A549 (cell line): Measurements from ENCODE around the gene ZNF354B. TPM values are rescaled to one million over a fixed set of nuclear protein-coding genes. Genes with fewer than 3 reads are reported as not detected.
"Not testable (repeated sequence)": the region's sequence is repeated elsewhere in the genome, so short reads cannot be mapped to it uniquely, and the experiment has no call there.

Experiments used
- ATAC-seq, 2 experiments: fragments of 200-7000 bp in 1 of 2; fragments of >200 bp in 1 of 2; cut with Nextera tagmentation in 1 of 2; cut with Tn5 transposase in 1 of 2; 3 replicates each; pipeline versions ENCODE4 v1.8.0 to v1.9.1; 2018 to 2020; ENCODE audit warnings: mild to moderate bottlenecking in 1 of 2, moderate library complexity in 1 of 2
- CTCF ChIA-PET: fragments of 300-600 bp; sonication (Branson Sonifier 250); formaldehyde crosslinking; extraction: SDS; loops from one replicate; lab custom pipeline; 2021; ENCODE audit warnings: antibody characterized with exemption, inconsistent platforms; lab: Yijun Ruan, JAX
- POLR2A ChIA-PET: fragments of 350-600 bp; formaldehyde crosslinking; extraction: SDS; loops from one replicate; lab custom pipeline; 2021; ENCODE audit warnings: antibody characterized with exemption, inconsistent platforms; lab: Yijun Ruan, JAX
- DNase-seq, 2 experiments: peaks; one replicate each; pipeline versions ENCODE4 v3.0.0 to v3.0.0-alpha.2; 2011 to 2016; ENCODE audit warnings: low read depth in 1 of 2, low spot score in 1 of 2
- FAIRE-seq: peaks from 2 replicates; lab custom pipeline; 2011; peaks lifted over from hg19 to GRCh38; lab: Jason Lieb, UNC
- H3K27ac ChIP-seq, 2 experiments: fragments of >200 bp; sonication (Bioruptor Twin); formaldehyde crosslinking; 3 replicates each; pipeline ENCODE4 v1.5.1; 2016 to 2017
- H3K4me1 ChIP-seq: fragments of >200 bp; sonication (Bioruptor Twin); formaldehyde crosslinking; 3 replicates; pipeline ENCODE4 v1.6.1; 2016
- H3K4me2 ChIP-seq: fragments of >200 bp; sonication (Bioruptor Twin); formaldehyde crosslinking; 3 replicates; pipeline ENCODE4 v1.6.1; 2016
- H3K4me3 ChIP-seq: fragments of >200 bp; sonication (Bioruptor Twin); formaldehyde crosslinking; 3 replicates; pipeline ENCODE4 v1.5.1; 2016
- H3K9me3 ChIP-seq: fragments of >200 bp; sonication (Bioruptor Twin); formaldehyde crosslinking; 3 replicates; pipeline ENCODE4 v1.6.1; 2016
- BCL3 ChIP-seq: fragments of >200 bp; sonication (Bioruptor Twin); formaldehyde crosslinking; IDR thresholded peaks from 3 replicates; pipeline ENCODE4 v1.6.1; 2016
- CBX8 ChIP-seq: fragments of 200-600 bp; sonication (generic); IDR thresholded peaks from 2 replicates; pipeline ENCODE4 v1.6.1; 2016
- CHD2 ChIP-seq: fragments of 150-350 bp; IDR thresholded peaks from 2 replicates; pipeline ENCODE4 v1.6.1; 2014; ENCODE audit warnings: low read length; ENCODE audit not compliant: partially characterized antibody
- E2F6 ChIP-seq: IDR thresholded peaks from 2 replicates; pipeline ENCODE4 v1.6.1; 2012; ENCODE audit warnings: low read depth, borderline replicate concordance
- EHF ChIP-seq: fragments of 250-450 bp; sonication (Bioruptor Pico); IDR thresholded peaks from 2 replicates; pipeline ENCODE4 v1.5.0; 2020; ENCODE audit warnings: mild to moderate bottlenecking
- FOSL2 ChIP-seq, 2 experiments: fragments of 450-650 bp in 1 of 2; fragments of >200 bp in 1 of 2; sonication (Bioruptor Twin) in 1 of 2; formaldehyde crosslinking; IDR thresholded peaks; 2 replicates each; pipeline versions ENCODE4 v1.5.0 to v1.6.1; 2016 to 2020; ENCODE audit warnings: mild to moderate bottlenecking in 1 of 2, moderate library complexity in 1 of 2
- HES2 ChIP-seq: fragments of >200 bp; sonication (Bioruptor Twin); formaldehyde crosslinking; IDR thresholded peaks from 2 replicates; pipeline ENCODE4 v1.6.1; 2016
- HMGXB4 ChIP-seq: fragments of 250-450 bp; sonication (Bioruptor Pico); IDR thresholded peaks from 2 replicates; pipeline ENCODE4 v1.5.0; 2021; ENCODE audit warnings: mild to moderate bottlenecking, moderate library complexity, borderline replicate concordance
- HOXB5 ChIP-seq: fragments of 250-450 bp; sonication (Bioruptor Pico); IDR thresholded peaks from 2 replicates; pipeline ENCODE4 v1.5.0; 2020; ENCODE audit warnings: mild to moderate bottlenecking, moderate library complexity
- JUNB ChIP-seq: fragments of >200 bp; sonication (Bioruptor Twin); formaldehyde crosslinking; IDR thresholded peaks from 2 replicates; pipeline ENCODE4 v1.6.1; 2016
- KDM1A ChIP-seq: fragments of 200-600 bp; sonication (generic); IDR thresholded peaks from 2 replicates; pipeline ENCODE4 v1.6.1; 2016; ENCODE audit warnings: low read depth, mild to moderate bottlenecking
- MAX ChIP-seq: IDR thresholded peaks from 2 replicates; pipeline ENCODE4 v1.6.1; 2012
- NPAS2 ChIP-seq: fragments of 250-450 bp; sonication (Bioruptor Pico); IDR thresholded peaks from 2 replicates; pipeline ENCODE4 v1.8.0; 2022; ENCODE audit warnings: mild to moderate bottlenecking, moderate library complexity, borderline replicate concordance
- NR3C1 ChIP-seq: fragments of >200 bp; sonication (Bioruptor Twin); formaldehyde crosslinking; IDR thresholded peaks from 3 replicates; pipeline ENCODE4 v1.6.1; 2017
- POLR2AphosphoS2 ChIP-seq: conservative IDR thresholded peaks from 2 replicates; pipeline ENCODE4 v1.6.1; 2012; ENCODE audit warnings: low read length, improper control_type of control experiment, inconsistent platforms
- RAD21 ChIP-seq, 2 experiments: fragments of >200 bp in 1 of 2; sonication (Bioruptor Twin) in 1 of 2; formaldehyde crosslinking in 1 of 2; IDR thresholded peaks in 1 of 2; conservative IDR thresholded peaks in 1 of 2; 2 replicates in 1 of 2; 3 replicates in 1 of 2; pipeline ENCODE4 v1.6.1; 2012 to 2018; ENCODE audit warnings: inconsistent platforms in 1 of 2
- RCOR1 ChIP-seq: fragments of 150-350 bp; IDR thresholded peaks from 2 replicates; pipeline ENCODE4 v1.6.1; 2014; ENCODE audit warnings: antibody characterized with exemption, low read length, low read depth
- REST ChIP-seq: fragments of 200-600 bp; sonication (generic); IDR thresholded peaks from 2 replicates; pipeline ENCODE4 v1.6.1; 2016; ENCODE audit warnings: antibody characterized with exemption, mild to moderate bottlenecking, moderate library complexity
- RFX5 ChIP-seq: fragments of 450-650 bp; IDR thresholded peaks from 2 replicates; pipeline ENCODE4 v1.7.1; 2014; ENCODE audit warnings: antibody characterized with exemption, mild to moderate bottlenecking, moderate library complexity
- RNF2 ChIP-seq: fragments of 200-600 bp; sonication (generic); IDR thresholded peaks from 2 replicates; pipeline ENCODE4 v1.6.1; 2016; ENCODE audit warnings: low read depth, mild to moderate bottlenecking, antibody characterized with exemption, moderate library complexity, borderline replicate concordance
- TFCP2L1 ChIP-seq: fragments of 250-450 bp; sonication (Bioruptor Pico); IDR thresholded peaks from 2 replicates; pipeline ENCODE4 v1.5.0; 2021; ENCODE audit warnings: mild to moderate bottlenecking
- USF2 ChIP-seq: fragments of 450-650 bp; IDR thresholded peaks from 2 replicates; pipeline ENCODE4 v1.6.1; 2014; ENCODE audit warnings: antibody characterized with exemption
- ZC3H11A ChIP-seq: fragments of 450-650 bp; IDR thresholded peaks from 2 replicates; pipeline ENCODE4 v1.6.1; 2014; ENCODE audit warnings: antibody characterized with exemption, mild to moderate bottlenecking
- ZFP36 ChIP-seq: fragments of 450-650 bp; IDR thresholded peaks from 2 replicates; pipeline ENCODE4 v1.6.1; 2014; ENCODE audit warnings: borderline replicate concordance; ENCODE audit not compliant: partially characterized antibody
- ZSCAN20 ChIP-seq: fragments of 250-450 bp; sonication (Bioruptor Pico); IDR thresholded peaks from 2 replicates; pipeline ENCODE4 v1.8.0; 2022; ENCODE audit warnings: mild to moderate bottlenecking, moderate library complexity
- whole genome bisulfite sequencing: methylation state at CpG from one replicate; pipeline ENCODE4 v1.1.6; 2017; ENCODE audit errors: missing lambda C conversion rate; 5-methylcytosine and 5-hydroxymethylcytosine counted together
- polyA plus RNA-seq, 4 experiments: library from polyadenylated mRNA; depleted of rRNA in 3 of 4; stranded (reverse); fragments of >200 nt; fragmentation: RNase III in 1 of 4; extraction: RNeasy Plus Mini Kit Qiagen cat#74134 plus additional on column Dnase treatment in 1 of 4; gene quantifications; 2 replicates in 3 of 4; 3 replicates in 1 of 4; pipeline ENCODE4 v1.2.3, GENCODE V29; 2011 to 2017

Gene ZNF354B
- polyA plus RNA-seq, 2 of the 4 experiments (the other 2 are of a cell fraction), result 7.5 to 10.3 TPM

- WGBS, result 19% methylated on average over 5 of the region's 5 CpGs
- no peak for FAIRE-seq
- CTCF ChIA-PET, result interaction anchor here (0.6 kb wide), 1 partner anchor 17 kb away, joined by 3 read pairs; no protein-coding TSS in a partner anchor
- no peak for TF ChIP-seq BCL3
- no peak for TF ChIP-seq RAD21 (conservative IDR thresholded peaks at IDR 0.05 in 1 of 2, IDR thresholded peaks at IDR 0.05 in 1 of 2)
- TF ChIP-seq HOXB5 (CRISPR knock-in tag), result no peak
- no peak for TF ChIP-seq ZC3H11A
- no peak for TF ChIP-seq HMGXB4 (CRISPR knock-in tag)
- TF ChIP-seq ZFP36, result no peak
- TF ChIP-seq MAX, result no peak
- no peak for TF ChIP-seq EHF (CRISPR knock-in tag)
- TF ChIP-seq NPAS2 (CRISPR knock-in tag), result no peak
- TF ChIP-seq JUNB, result no peak
- TF ChIP-seq KDM1A, result no peak
- TF ChIP-seq RFX5, result no peak
- TF ChIP-seq, all 56 proteins: peak for 0
- H3K4me1 ChIP-seq, result no peaks in the 10 kb centered on the region
- no peak for ATAC-seq
- no peak overlapping the region for H3K27ac ChIP-seq
- no peak overlapping the region for H3K4me2 ChIP-seq
- H3K9me3 ChIP-seq, result peaks cover 41% of the 10 kb centered on the region
- H3K4me3 ChIP-seq, result no peak overlapping the region
- POLR2A ChIA-PET, result no interaction called here
- DNase-seq, result no peak
Observed at GRCh38 chr5:178854284-178854683, 5.5 kb upstream of the ZNF354B start.

- ATAC-seq, result peak; percentile 23 to 32; a peak in 4 of 6 replicates
- Histone ChIP-seq H3K4me2 (peak overlapping the region; percentile 65), H3K4me3 (peak overlapping the region; percentile 92), H3K9me3 (peaks cover 58% of the 10 kb centered on the region), H3K27ac (peak overlapping the region; percentile 64 to 95)
- H3K4me1 ChIP-seq, POLR2A ChIA-PET, DNase-seq, CTCF ChIA-PET, FAIRE-seq: not testable (repeated sequence)
- WGBS, result 66% methylated on average over 13 of the region's 31 CpGs
Observed at GRCh38 chr5:178860615-178861014, 862 bp downstream of the ZNF354B start.

- ATAC-seq, result no peak
- H3K4me1 ChIP-seq, result no peaks in the 10 kb centered on the region
- H3K9me3 ChIP-seq, result peaks cover 63% of the 10 kb centered on the region
- no peak for DNase-seq
- H3K4me3 ChIP-seq, result no peak overlapping the region
- no peak overlapping the region for H3K27ac ChIP-seq
- ChIA-PET CTCF (no interaction called here), POLR2A (no interaction called here)
- TF ChIP-seq NPAS2 (CRISPR knock-in tag), result no peak
- no peak for TF ChIP-seq USF2
- TF ChIP-seq ZSCAN20, result no peak
- TF ChIP-seq NR3C1, result no peak
- no peak for TF ChIP-seq KDM1A
- no peak for TF ChIP-seq RCOR1
- no peak for TF ChIP-seq EHF (CRISPR knock-in tag)
- TF ChIP-seq HES2, result no peak
- no peak for TF ChIP-seq REST
- TF ChIP-seq CHD2, result no peak
- TF ChIP-seq E2F6, result no peak
- no peak for TF ChIP-seq RNF2
- TF ChIP-seq FOSL2 (IDR thresholded peaks at IDR 0.05), result no peak
- no peak for TF ChIP-seq FOSL2 (CRISPR knock-in tag; IDR thresholded peaks at IDR 0.05)
- TF ChIP-seq POLR2AphosphoS2, result no peak
- no peak for TF ChIP-seq CBX8
- TF ChIP-seq TFCP2L1 (CRISPR knock-in tag), result no peak
- 93% methylated on average over 8 of the region's 8 CpGs for WGBS
- no peak overlapping the region for H3K4me2 ChIP-seq
- FAIRE-seq, result no peak
Observed at GRCh38 chr5:178861627-178862026, 1.9 kb downstream of the ZNF354B start.
